ENCODE results near the gene PEX11A.
A peak's percentile ranks its signal among the peaks of the same experiment; 100 is the strongest.
"Not testable (repeated sequence)": the region's sequence is repeated elsewhere in the genome, so short reads cannot be mapped to it uniquely, and the experiment has no call there.

Gene PEX11A, protein sequence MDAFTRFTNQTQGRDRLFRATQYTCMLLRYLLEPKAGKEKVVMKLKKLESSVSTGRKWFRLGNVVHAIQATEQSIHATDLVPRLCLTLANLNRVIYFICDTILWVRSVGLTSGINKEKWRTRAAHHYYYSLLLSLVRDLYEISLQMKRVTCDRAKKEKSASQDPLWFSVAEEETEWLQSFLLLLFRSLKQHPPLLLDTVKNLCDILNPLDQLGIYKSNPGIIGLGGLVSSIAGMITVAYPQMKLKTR

DNA sequence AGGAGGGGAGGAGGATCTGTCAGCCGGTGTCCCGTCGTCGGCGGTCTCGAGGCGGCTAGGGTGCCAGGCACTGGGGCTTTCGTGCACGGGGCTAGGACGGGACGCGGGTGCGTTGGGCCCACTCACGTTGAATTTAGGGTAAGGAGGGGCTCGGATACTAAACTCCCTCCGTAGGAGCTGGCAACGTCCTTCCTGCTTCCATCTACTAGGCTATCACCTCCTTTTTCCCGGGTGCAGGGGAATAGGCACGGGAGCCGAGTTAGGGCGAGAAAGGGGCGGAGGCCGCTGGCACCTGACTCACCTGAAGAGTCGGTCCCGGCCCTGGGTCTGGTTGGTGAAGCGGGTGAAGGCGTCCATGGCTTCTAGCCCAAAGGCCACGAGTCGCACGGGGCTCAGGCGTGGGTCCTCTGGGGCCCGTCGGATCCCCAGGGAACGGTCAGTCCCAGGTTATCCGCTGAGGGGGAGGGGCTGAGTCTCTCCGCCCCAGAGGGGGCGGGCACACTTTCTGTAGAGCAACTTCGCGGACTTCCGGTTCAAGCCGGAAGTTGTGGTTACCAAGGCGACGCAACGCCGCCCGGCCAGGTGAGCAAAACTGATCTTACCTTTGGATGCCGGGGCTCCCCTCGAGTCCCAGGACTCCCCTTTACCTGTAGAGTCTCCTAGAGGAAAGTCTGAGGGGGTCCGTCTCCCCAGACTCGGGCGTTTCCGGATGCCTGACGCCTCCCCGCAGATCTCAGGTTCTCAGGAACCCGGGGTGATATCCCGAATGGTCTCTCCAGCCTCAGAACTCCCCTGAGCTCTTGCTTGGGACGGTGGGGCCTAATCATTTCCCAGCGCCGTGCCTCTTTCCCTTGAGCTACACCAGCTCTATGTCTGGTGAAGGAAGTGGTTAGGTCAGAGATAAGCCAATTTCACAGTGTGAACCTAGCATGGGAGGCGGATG lies at the start of gene PEX11A, which contains the start of gene WDR93:
Gene PEX11A, minus strand, starts transcription at position 479 of the 943 bp plus-strand sequence. Its CDS starts 122 bp downstream, at position 357.
Gene WDR93, plus strand, starts transcription at position 536 of the 943 bp plus-strand sequence. CDS start 10,936 bp downstream, outside the sequence.
- DNase-seq = peak; percentile 65

DNA sequence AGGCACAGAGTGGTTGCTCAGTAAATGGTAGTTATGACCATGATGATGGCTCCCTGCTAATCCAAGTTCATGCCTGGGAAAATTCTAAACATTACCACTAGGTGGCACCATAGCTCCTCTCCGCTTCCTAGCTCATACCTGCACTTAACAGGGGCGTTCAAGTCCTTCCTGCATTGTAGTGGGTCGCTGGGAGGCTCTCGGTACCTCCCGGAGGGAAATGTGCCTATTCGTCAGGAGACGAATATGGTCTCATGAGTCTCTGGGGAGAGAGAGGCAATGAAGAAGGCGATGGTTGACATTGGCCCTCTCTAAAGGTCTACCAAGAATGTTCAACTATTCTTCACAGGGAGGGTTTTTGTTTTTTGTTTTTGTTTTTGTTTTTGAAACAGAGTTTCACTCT lies 49.6 kb upstream of the PEX11A start:
- peak; percentile 22 for DNase-seq

DNA sequence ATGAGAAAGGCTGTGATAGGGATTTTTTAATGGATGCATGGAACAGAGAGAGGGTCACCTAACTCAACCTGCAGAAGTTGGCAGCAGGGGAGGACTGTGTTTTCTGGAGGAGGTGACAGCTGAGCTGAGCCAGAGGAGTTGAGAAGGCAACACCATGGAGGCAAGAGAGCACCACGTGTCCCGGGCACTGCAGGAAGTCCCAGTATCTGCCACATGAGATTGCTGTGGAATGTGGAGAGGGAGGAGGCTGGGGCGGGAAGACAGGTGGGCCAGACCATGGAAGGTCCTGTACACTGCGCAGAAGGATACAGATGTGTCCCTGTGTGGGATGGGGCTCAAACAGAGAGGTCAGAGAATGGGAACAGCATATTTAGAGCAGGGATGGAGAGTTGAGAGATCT lies 45.2 kb upstream of the PEX11A start:
- DNase-seq = no peak

DNA sequence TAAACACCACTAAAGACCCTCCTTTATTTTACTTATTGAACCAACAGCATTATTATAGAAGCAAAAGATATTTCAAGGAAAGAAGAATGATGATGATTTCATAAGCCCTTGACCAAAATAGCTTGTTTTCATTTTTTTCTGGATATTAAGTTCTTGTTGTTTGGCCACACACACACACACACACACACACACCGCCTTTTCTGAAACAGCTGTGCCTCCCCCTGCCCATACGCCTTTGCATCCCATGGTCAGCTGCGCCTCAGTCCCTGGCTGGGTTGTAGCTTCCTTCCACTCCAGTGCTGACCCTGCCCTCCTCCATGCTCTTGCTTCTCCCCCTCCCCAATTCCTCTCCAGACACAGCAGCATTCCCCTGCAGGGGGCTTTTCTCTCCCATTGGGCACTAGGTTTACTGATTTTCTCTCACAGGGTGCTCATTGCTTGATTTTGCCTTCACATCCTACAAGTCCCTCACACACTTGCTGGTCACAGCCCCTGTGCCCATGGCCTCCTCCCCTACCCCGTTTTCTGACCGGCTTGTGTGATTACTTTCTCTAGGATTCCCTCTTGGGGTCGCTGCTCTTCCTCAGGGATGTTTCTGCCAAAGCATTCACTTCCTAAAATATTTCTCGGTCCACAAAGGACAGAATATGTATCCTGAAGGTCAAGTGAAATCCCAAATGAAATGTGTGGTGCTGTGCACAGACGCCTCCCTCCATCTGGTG lies 42.1 kb upstream of the PEX11A start:
- DNase-seq = no peak

DNA sequence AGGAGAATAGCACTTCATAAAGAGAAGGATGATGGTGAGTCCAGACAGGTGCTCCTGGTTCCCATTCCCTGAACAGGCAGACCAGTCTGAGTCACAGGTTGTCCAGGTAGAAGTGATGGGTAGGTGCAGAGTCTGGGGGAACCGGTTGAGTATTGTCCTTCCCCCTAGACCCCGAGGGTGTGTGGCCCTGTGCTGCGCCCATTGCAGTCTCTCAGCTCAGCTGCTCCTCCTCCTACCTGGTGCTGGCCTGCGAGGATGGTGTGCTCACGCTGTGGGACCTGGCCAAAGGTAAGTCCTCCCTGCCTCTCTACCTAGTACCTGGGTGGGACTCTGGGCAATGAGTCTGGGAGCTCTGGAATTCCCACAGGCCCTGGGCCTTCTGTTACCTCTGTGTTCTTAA lies 40.7 kb upstream of the PEX11A start:
- no peak for DNase-seq

DNA sequence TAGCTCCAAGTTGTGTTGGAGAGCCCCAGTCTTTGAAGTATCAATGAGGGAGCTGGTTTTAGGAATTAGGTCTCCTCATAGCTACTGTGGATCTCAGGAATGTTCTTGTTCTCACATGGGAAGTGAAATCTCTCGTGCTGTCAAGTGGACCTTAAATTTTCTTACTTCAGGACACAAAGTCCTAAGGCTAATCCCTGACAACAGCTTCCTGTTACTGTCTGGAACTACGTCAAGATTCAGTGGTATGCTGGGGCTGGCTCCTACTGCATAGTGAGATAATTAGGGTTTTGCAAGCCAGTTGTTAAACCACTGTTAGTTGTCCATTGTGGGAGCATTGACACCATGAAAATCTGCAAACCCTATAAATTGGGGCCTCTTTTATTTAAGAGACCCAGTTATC lies 37.7 kb upstream of the PEX11A start:
- DNase-seq = no peak

DNA sequence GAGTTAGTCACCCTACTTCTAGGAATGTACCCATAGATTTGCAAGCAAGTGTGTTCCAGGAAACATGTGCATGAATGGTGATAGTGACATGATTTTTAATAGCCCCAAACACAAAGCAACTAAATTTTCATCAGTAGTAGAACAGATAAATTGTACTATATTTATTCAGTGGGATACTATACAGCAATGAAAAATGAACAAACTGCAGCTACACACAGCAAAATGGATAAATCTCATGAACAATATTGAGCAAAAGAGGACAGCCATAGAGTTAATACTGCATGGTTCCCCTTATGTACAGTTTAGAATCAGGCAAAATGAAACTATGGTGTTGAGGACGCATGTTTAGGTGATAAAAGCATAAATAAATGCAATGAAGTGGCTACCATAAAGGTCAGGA lies 34.5 kb upstream of the PEX11A start:
- DNase-seq = no peak

DNA sequence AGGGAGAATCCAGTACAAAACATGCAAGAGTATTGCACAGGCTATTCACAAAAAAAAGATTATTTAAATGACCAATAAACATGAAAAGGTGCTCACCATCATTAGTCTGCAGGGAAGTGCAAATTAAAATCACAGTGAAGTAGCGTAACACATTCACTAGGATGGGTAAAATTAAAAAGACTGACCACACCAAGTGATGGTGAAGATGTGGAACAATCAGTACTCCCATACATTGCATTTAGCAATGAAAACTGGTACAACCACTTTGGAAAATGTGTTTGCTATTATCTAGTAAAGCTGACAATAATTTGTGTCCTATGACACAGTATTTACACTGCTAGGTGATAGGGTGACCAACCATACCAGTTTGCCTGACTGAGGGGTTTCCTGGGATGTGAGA lies 34.1 kb upstream of the PEX11A start:
- no peak for DNase-seq

DNA sequence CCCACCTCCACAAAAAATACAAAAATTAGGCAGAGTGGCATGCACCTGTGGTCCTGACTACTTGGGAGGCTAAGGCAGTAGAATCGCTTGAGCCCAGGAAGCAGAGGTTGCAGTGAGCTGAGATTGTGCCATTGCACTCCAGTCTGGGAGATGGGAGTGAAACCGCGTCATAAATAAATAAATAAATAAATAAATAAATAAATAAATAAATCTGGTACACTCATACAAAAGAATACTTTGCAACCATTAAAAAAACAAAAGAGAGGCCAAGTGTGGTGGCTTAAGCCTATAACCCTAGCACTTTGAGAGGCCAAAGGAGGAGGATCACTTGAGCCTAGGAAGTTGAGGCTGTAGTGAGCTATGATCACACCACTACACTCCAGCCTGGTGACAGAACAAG lies 32.5 kb upstream of the PEX11A start:
- no peak for DNase-seq

DNA sequence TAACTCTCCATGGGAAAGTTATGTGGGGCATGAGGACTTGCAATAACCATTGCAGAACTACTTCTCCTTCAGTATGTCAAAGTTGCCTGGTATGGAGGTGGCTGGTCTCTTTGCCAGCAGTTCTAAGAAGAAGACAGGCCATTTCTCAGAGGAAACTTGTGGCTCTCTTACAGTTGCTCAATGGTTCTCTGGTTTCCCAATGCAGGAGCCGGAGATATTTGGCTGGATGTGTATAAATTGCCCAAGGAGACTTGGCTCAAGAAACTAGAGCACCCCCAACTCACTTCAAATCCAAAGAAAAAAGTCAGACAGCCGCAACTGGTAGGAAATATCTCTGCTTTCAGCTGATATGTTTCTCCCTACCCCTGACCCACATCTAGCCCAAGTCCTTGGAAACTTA lies 24.2 kb upstream of the PEX11A start:
- DNase-seq = no peak

DNA sequence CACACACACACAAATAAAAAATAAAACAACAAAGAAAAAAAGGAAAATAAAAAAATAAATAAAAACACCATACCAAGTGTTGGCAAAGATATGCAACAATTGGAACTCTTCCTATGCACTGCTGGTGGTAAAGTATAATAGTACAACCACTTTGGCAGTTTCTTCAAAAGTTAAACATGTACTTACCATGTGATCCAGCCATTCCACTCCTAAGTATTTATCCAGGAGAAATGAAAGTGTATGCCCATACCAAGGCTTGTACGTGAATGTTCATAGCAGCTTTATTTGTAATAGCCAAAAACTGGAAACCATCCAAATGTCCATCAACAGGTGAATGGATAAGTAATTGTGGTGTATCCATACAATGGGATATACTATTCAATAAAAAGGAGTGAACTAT lies 17.0 kb upstream of the PEX11A start:
- no peak for DNase-seq

DNA sequence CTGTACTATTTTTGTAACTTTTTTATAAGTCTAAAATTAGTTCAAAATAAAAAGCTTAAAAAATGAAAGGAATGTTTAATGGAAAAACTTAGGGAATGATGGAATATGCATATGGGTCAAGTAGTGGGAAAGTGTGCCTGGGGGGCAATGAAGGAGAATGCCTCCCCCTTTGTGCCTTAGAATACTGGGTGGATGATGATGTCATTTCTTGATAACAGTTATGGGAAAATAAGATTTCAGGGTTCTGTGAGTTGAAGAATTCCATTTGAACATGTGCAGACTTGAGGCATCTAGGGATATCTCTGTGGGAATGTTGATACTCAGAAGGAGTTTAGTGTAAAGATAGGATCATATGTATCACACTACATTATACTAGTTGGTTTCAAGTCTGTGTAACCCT lies 13.9 kb upstream of the PEX11A start:
- no peak for DNase-seq

DNA sequence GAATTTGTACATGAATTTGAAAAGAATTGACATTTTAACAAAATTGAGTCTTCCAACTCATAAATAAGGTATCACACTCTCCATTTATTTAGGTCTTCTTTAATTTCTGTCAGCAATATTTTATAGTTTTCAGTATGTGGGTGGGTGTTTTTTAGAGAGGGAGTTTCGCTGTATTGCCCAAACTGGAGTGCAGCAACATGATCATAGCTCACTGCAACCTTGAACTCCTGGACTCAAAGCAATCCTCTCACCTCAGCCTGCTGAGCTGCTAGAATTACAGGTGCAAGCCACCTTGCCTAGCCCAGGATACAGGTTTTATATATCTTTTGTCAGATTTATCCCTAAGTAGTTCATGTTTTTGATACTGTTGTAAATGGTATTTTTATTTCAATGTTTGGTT lies 4.6 kb upstream of the PEX11A start:
- DNase-seq = no peak

DNA sequence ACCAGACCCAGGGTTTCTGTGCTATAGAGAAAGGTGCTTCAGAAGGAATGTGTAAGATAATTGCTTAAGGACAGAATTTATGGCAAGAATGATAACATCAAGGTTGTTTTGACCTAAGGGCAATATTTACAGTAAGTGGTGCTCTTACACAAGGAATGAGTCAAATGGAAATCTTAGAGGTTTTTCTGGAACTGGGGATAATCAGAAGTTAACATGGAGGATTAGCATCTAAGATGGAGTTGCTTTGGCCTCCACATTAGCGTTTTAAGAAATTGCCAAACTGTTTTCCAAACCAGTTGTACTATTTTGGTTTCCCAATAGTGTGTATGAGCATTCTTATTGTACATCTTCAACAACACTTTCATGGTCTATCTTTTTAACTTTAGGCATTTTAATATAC lies 3.1 kb upstream of the PEX11A start:
- no peak for DNase-seq

DNA sequence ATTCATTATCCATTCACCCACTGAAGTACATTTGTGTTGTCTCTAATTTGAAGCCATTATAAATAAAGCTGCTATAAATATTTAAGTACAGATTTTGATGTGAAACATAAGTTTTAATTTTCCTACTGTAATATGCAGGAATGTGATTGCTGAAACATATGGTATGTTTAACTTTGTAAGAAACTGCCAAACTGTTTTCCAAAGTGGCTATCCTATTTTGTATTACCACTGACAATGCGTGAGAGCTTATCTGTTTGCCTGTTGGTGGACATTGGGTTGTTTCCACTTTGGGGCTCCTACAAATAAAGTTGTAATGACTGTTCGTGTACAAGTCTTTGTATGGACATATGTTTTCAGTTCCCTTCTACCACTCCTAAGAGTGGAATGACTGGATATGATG lies 2.5 kb upstream of the PEX11A start:
- no peak for DNase-seq

DNA sequence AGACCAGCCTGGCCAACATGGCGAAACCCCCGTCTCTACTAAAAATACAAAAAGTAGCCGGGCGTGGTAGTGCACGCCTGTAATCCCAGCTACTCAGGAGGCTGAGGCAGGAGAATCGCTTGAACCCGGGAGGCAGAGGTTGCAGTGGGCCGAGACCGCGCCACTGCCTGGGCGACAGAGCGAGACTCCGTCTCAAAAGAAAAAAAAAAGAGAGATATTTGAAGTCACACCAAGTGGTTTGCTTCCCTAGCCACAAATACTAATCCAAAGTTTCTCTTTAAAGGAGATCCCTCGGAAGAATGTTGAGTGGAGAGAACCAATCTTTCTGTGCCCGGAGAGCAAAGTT lies 651 bp downstream of the PEX11A start:
- not testable (repeated sequence) for DNase-seq

DNA sequence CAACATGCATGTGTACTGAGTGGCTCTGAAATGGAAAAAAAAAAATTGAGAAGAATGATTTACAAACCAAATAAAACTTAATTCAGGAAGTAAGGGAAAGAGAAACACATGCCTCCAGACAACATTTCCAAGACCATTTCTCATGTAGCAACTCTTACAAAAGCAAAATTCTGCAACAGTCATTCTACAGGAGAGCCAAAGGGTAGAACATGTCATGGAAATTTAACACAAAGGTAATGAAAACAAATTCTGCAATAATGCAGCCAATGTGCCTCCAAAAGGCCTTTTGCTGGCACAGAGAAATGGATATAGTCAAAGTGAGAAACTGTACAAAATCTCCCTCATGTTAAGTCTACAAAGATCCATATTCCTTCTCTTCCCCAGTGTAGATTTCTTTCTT lies 4.0 kb downstream of the PEX11A start:
- DNase-seq = no peak

DNA sequence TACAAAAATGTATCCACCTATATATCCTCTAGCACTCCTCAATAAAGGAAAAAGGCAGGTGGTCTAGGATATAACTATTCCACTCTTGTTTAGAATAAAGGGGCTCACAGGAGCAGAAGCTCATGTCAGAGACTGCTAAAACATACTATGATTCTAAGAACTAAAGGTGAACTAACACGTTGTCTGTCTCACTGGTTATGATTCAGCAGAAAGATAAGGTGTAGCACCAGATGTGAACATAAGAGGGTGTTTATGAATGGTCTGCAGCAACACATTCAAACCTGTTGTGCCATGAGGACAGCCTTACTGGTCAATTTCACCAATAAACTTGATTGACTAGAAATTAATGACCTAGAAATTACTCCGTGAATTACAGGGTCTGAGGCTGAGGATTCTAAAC lies 4.6 kb downstream of the PEX11A start:
- DNase-seq = no peak

DNA sequence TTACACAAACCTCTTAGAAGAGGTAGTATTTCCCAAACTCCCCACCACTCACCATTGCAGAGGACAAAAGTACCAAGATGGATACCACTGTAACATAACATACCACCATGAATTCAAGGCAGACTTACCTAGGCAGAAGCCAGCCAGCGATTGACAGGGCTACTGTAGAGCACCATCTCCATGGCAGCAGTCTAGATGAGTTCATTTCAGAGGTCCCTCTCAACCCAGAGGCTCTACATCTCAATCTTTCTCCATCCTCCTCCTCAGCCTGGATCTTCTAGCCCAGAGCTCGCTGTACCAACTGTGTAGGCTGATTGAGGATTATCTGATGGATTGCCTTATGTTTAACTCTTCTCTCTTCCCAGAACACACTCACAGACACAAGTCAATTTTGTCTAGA lies 9.4 kb downstream of the PEX11A start:
- DNase-seq = no peak

DNA sequence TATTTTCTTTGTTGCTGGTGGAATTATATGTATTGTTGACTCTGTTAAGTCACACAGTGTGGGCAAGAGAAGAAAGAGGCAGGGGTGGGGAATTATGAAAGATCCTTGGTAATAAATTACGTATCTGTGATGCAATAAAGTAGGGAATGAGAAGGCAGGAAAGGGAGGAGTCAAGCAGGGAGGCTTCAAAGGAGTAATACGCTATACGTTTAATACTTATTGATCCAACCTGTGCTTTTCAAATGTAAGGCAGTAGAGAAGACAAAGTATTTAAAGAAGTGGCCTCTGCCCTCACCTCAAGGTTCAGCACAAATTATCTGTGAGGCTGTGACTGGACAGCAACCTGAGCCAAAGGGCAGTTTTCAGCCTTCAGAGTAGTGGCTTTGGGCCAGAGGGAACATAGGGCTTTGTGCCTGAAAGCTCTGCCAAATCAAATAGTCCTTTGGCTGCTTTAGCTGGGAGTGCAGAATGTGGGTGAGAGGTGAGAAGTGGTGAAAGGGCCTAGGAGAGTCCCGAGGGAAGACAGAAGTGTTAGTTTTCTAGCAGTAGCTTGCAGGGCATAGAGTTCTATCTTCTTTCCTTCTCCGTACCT lies 10.2 kb downstream of the PEX11A start:
- DNase-seq = no peak

DNA sequence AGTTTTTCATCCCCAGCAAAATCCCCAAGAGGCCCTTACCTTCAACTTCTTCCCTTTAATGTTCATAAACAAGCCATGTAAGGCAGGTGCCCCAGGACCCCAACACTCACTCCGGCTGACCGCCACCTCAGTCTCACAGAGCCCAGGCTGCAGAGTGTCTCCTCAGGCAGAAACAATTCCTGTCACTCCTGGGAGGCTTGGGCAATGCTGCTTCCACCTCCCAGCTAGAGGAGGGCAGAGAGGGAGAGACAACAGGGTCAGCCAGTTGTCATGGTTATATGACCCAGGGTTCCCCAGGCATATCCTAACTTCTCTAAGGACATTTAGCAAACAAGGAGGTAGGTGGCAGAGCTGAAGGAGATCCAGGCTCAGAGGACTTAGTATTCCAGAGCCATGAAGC lies 11.3 kb downstream of the PEX11A start, which contains the start of gene PLIN1:
Gene PLIN1, minus strand, starts transcription at position 156 of the 400 bp plus-strand sequence. CDS start 1,878 bp downstream, outside the sequence.
- DNase-seq = no peak

DNA sequence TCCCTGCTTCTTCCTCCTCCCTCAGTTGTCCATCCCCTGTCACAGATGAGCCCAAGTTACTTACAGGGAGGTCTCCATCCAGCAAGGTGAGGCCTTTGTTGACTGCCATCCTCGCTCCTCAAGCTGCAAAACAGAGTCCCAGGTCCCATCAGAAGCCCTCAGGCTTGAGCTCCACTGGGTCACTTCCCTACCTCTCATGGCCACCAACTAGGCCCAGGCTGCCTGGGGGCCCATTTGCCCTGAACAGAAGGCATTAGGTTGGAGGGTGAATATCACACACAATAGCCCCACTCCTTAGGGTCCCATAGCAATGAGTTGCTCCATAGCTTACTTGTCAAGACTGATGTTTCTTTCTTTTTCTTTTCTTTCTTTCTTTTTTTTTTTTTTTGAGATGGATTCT lies 13.2 kb downstream of the PEX11A start:
- DNase-seq = no peak

DNA sequence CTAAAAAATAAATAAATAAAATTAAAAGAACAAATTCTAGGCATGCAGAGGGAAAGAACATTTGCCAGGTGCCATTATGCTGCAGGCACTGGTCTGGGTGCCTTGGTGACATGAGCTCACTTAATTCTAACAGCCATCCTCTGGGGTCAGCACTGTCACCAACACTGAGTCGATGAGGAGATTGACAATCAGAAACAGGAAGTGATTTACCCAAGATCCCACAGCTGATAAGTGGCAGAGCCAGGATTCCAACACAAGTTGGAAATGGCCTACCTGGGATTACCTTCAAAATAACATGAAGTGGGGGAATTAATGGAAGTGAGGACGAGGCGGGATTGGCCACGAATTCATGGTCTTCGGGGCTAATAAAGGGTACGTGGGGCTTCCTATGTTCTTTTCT lies 14.9 kb downstream of the PEX11A start:
- DNase-seq = no peak

Measured in activated effector memory CD4-positive, alpha-beta T cell treated with Interleukin-2 at 50 U/mL for 16 hours (primary cell).